NB4 (cell line): ENCODE data around the gene TMTC2.

Source experiments
- DNase-seq: peaks from one replicate; pipeline ENCODE4 v3.0.0; 2010; ENCODE audit warnings: low read depth
- H3K4me3 ChIP-seq: one replicate; pipeline ENCODE4 v1.5.1; 2011; ENCODE audit warnings: mild to moderate bottlenecking, low read depth, low read length, moderate library complexity
- CTCF ChIP-seq: IDR thresholded peaks from one replicate; pipeline ENCODE4 v1.5.1; 2012; ENCODE audit warnings: low read depth, low read length
- MAX ChIP-seq: IDR thresholded peaks from 2 replicates; pipeline ENCODE4 v1.6.1; 2011; ENCODE audit warnings: low read depth, low read length
- MYC ChIP-seq: IDR thresholded peaks from 2 replicates; pipeline ENCODE4 v1.6.1; 2011; ENCODE audit warnings: low read depth, low read length
- POLR2A ChIP-seq: IDR thresholded peaks from 2 replicates; pipeline ENCODE4 v1.6.1; 2011; ENCODE audit warnings: mild to moderate bottlenecking; ENCODE audit not compliant: insufficient read length; ENCODE audit errors: extremely low read depth

Gene TMTC2

GRCh38 chr12:83016991-83017390 lies 330.3 kb downstream of the TMTC2 start:
- no peak for DNase-seq
- TF ChIP-seq MYC (no peak), POLR2A (no peak), CTCF (no peak), MAX (no peak)
- no peak overlapping the region for H3K4me3 ChIP-seq

- no peak for DNase-seq
- H3K4me3 ChIP-seq = no peak overlapping the region
- TF ChIP-seq CTCF = no peak
- no peak for TF ChIP-seq POLR2A
- TF ChIP-seq MAX = no peak
- TF ChIP-seq MYC = no peak
These were observed 331.4 kb downstream of the TMTC2 start for GRCh38 chr12:83018088-83018487.

- H3K4me3 ChIP-seq = no peak overlapping the region
- DNase-seq = no peak
- TF ChIP-seq MYC (no peak), MAX (no peak), POLR2A (no peak)
These were observed 340.5 kb downstream of the TMTC2 start for GRCh38 chr12:83027021-83027723.

GRCh38 chr12:83031196-83031595 lies 344.5 kb downstream of the TMTC2 start:
- TF ChIP-seq POLR2A (no peak), CTCF (no peak), MAX (no peak), MYC (no peak)
- no peak for DNase-seq
- H3K4me3 ChIP-seq = no peak overlapping the region

GRCh38 chr12:83036847-83037246 lies 350.1 kb downstream of the TMTC2 start:
- H3K4me3 ChIP-seq = no peak overlapping the region
- no peak for TF ChIP-seq CTCF
- TF ChIP-seq MYC = no peak
- TF ChIP-seq POLR2A = no peak
- TF ChIP-seq MAX = no peak
- no peak for DNase-seq

- TF ChIP-seq CTCF (no peak), MAX (no peak), MYC (no peak), POLR2A (no peak)
- no peak overlapping the region for H3K4me3 ChIP-seq
- DNase-seq = no peak
These were observed 352.7 kb downstream of the TMTC2 start for GRCh38 chr12:83039413-83039812.
